HL-60/S4 treated with phorbol 12-myristate 13-acetate at 8.2 ng/mL for 4 days and 3 days (cell line): ENCODE data around the gene LSAMP.

Source experiments
- in situ Hi-C: fragments of 300-500 bp; cut with MboI; formaldehyde crosslinking; loops from 2 replicates; pipeline ENCODE4 v1.15.0; 2022; ENCODE audit warnings: low sequenced_read_pairs

LSAMP gene

DNA sequence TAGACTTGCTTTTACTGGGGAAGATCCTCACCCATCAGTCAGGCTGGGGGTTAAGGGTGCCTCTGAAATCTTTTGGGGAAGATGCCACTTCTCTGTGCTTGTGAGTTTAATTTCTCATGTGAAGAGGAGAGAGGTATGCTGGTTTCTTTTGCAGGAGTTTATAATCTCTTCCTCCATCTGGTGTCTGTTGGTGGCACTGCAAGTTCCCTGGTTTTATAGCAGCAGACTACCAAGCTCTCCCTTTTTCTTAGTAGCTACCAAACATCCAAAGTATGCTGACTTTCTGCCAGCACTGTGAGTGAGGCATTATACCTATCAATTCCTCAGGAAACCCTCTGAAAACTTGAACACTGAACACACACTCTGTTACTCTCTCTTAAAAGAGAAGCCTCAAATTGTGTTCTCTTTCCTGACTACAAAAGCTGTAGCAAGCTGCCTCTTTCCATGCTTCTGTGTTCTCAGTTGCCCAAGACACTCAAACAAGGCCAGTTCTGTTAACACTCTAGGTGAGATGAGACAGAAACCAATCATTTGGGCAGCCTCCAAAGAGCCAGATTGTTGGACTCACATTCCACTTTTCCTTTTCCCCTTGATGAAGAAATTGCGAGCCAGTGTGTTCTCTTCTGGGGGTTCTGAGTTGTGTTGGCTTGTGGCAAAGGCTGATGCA, 522.5 kb downstream of the LSAMP start:
- in situ Hi-C loops = no loop called here

DNA sequence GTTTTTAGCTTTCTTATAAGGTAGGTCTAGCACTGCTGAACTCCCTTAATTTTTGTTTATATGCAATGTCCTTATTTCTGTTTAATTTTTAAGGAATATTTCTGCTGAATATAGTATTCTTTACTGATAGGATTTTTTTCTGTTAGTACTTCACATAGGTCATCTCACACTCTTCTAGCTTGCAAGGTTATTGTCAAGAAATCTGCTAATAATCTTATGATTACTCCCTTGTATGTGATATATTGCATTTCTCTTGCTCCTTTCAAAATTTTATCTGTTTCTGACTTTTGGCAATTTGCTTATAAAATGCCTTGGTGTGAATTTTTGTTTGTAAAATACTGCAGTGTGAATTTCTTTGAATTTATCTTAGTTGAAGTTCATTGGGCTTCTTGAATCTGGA, 523.6 kb downstream of the LSAMP start:
- in situ Hi-C loops = no loop called here

- in situ Hi-C loops = no loop called here
Observed at GRCh38 chr3:115918900-115919299, 526.4 kb downstream of the LSAMP start.

- in situ Hi-C loops = no loop called here
Observed at GRCh38 chr3:115916866-115917265, 528.4 kb downstream of the LSAMP start.

DNA sequence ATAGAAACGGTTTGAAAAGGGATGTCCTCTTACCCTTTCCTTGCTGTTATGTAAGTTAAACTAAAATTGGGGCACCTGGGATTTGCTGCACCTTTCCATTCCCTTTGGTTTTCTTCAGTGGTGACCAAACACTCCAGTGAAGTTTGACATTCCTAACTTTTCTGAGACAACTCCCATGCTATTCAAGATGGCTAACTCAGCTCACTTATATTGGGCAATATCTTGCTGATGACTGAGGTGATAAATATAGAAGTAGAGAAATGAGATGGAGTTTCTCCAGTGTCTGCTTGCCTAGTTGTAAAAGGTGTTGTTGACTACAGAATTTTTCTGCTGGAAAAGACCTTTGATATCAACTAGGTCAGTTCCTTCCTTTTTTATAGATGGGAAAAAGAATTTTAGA, 530.2 kb downstream of the LSAMP start:
- in situ Hi-C loops = no loop called here

GRCh38 chr3:115913069-115913686, 532.1 kb downstream of the LSAMP start:
- in situ Hi-C loops = no loop called here

DNA sequence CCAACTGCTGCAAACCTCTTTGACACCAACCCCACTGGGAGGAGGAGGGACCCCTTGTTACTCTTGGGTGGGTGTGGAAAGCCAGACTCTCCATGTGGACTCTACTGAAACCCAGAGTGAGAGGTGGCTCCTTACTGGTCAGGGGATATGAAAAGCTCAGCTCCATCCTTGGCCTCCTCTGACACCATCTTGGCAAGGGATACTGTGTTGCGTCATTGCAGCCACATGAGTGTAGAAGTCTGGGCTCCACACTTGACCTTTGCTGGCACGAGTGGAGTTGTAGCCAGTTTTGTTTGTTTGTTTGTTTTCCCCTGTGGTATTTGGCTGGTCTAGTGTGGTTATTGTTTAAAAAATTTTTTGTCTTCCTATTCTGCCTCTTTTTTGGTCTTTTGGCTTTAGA, 532.9 kb downstream of the LSAMP start:
- in situ Hi-C loops = no loop called here

DNA sequence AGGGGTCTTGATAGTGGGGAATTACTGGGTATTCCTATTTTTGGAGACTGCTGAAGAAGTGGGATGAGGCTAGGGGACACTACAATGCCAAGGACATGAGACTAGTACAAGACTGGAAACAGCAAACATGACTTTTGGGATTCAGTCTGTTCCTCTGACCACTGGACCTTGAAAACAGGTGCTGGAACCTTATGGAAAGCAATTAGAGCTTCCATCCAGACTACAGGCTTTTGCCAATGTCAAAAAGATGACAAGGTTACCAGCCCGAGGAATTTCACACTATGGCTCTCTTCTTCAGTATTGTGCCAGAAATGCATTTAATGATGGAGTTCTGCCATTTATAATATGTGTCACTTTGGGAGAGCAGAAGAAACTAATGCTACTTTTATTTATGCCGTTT, 539.4 kb downstream of the LSAMP start:
- in situ Hi-C loops = no loop called here

DNA sequence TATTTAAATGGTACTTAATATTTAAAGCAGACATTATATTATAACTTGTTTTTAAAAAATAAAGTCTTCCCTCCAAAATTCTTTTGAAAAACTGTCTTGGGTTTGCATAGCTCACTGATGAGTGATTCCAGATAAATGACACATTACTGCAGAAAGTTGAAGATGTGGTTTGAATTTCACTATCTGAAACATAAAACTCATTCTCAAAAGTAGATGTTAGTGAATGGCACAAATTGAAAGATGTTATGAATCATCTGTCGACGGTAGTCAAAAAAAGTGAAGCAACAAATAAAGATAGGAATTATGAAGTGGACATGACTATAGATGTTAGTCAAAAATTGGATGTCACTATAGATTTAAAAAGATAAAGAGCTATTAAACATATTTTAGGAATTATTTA, 541.4 kb downstream of the LSAMP start:
- in situ Hi-C loops = no loop called here

- in situ Hi-C loops = no loop called here
Observed at GRCh38 chr3:115901008-115901407, 544.3 kb downstream of the LSAMP start.

DNA sequence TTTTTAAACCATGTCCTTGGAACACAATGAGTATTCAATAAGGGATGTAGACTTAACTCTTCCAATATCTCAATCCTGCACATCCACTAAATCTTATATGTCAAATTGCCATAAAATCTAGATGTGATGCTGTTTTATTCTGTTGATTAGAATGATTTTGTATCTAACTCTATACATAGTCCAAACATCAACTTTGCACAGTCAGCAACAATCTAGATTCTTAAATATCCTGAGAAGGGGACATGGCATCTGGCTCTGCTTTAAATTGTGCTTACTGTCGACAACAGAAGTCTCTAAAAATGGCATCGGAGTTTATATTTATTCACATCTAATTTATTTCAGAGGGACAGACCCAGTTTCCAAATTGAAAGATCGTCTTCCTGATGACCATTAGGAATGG, 545.8 kb downstream of the LSAMP start:
- in situ Hi-C loops = no loop called here

GRCh38 chr3:115898656-115899410, 546.5 kb downstream of the LSAMP start:
- in situ Hi-C loops = no loop called here

DNA sequence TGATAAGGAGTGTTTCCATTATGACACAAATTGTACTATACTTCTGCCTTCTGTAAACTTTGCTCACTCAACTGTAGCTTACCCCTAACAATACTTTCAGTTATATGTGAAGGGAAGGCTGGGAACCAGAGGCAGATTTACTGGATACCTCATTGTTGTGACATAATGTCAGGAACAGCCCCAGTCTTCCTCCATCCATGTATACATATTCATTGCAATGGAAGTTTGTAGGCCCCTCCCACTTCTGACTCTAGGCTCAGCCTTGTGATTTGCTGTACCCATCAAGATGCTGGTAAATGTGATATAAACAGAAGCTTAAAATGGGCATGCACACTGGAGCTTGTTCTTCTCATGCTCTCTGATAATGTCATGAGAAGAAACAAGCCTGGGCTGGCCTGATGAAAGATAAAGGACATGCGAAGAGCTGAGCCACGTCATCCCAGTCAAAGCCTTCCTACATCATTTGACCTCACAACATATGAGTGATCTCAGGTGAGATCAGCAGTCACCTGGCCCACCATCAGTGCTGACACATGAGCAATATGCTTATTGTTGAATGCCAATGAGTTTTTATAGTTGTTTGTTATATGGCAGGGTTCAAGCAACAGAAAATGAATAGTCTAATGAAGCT, 554.2 kb downstream of the LSAMP start:
- in situ Hi-C loops = no loop called here

DNA sequence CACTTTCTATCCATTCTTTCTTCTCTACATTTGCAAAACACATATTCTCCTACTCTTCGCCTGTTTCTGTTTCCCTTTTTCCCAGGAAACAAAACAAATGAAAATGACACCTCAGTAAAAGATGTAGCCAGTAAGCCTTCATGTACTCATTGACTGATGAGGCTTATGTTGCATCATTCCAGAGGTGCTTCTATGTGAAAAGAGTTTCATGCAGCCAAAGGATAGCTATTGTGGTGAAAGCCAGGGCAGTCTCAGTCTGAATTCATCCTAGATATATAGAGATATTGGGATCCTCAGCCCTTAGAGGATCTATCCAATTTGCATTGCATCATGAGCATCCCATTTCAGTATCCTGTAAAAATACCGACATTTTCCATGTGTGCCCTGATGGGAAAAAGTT, 554.7 kb downstream of the LSAMP start:
- in situ Hi-C loops = no loop called here

GRCh38 chr3:115885621-115886020, 559.7 kb downstream of the LSAMP start:
- in situ Hi-C loops = no loop called here

DNA sequence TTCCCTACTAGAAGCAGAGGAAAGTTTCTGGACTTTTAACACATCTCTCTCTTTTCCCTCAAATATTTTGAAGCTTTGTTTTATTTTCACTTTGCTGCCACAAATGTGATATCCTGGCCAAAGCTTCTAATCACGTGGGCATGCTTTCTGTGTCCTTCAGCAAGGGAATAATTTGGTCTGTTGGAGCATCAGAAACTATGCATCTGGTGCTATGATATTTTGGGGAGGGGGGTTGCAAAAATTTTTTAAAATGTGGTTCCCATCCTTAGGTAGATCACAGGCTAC, 567.7 kb downstream of the LSAMP start:
- in situ Hi-C loops = no loop called here

DNA sequence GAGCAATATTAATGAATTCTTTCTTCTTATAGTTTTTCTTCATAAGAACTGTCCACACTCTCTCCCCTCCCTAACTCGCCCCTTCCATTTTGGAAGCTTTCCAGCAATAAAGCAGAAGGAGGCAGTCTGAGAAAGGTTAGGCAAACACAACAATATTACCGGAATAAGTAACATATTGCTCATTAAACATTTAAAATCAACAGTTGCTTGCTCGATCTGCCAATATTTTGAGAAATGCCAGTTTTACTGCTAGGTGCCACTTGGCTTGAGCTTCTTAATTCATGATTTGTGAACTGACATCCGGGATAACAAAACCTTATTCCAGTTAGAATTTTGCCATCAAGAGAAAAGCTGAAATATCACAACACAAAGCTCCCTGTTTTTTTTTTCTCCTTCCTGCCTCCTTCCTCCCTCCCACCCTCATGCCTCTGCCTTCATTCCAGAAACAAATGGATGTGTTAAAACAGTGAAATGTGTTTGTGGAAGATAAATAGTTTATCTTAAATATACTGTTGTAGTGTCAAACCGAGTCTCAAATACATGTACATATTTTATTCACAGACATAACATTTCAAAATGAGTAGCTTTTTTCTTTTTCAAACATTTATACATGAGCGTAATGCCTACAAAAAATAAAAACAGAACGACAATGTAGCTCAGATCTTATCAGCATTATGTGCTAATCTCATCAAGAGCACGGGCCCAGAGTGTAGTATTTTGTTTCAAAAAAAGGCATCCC, 568.2 kb downstream of the LSAMP start:
- in situ Hi-C loops = no loop called here

DNA sequence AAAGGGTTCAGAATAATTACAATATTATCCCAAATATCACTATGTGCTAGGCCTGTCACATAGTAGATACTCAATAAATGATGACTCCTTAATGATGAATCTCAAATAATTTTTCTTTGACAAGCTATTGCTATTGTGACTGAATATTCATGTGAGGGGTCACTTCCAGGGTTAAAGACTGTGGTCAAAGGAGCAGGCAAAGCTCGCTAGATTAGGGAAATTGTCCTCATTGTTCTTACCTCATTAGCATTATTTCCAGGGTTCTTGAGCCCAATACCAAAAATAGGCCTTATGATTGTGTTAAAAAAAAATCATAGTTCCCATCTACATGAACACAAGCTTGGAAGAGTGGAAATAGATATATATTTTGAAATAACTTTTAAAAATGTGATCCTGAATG, 569.8 kb downstream of the LSAMP start:
- in situ Hi-C loops = no loop called here

GRCh38 chr3:115871735-115872134, 573.6 kb downstream of the LSAMP start:
- in situ Hi-C loops = no loop called here

- in situ Hi-C loops = no loop called here
Observed at GRCh38 chr3:115864911-115865310, 580.4 kb downstream of the LSAMP start.

- in situ Hi-C loops = no loop called here
Observed at GRCh38 chr3:115862849-115863248, 582.4 kb downstream of the LSAMP start.
